ENCODE measurements around the gene ANK3. TPM values are rescaled to one million over a fixed set of nuclear protein-coding genes. Genes with fewer than 3 reads are reported as not detected.

Gene ANK3
- total and polyA plus RNA-seq, 8 donors = 3.3 to 28.5 (median 17.3) TPM

- no peak for FAIRE-seq
These were observed 320.4 kb downstream of the ANK3 start for GRCh38 chr10:60069311-60069710.

GRCh38 chr10:60050366-60050765, 339.3 kb downstream of the ANK3 start:
- 89% methylated on average over 3 of the region's 3 CpGs for whole genome bisulfite sequencing, 2 donors
- no peak for ATAC-seq
- no peak for DNase-seq
- Histone ChIP-seq H3K4me3 (no peak overlapping the region), H3K36me3 (no peaks in the 10 kb centered on the region), H3K9me3 (no peaks in the 10 kb centered on the region), H3K27me3 (no peaks in the 10 kb centered on the region), H3K4me1 (no peaks in the 10 kb centered on the region), H3K27ac (no peak overlapping the region)
- no peak for FAIRE-seq
- intact Hi-C loops (cut with DNase I) = no loop called here
- no peak for TF ChIP-seq CTCF (IDR thresholded peaks at IDR 0.05)

More at GRCh38 chr10:60069311-60069710, 320.4 kb downstream of the ANK3 start:
- peaks cover 0 to 3% (median 0%) of the 10 kb centered on the region in 4 donors for H3K9me3 ChIP-seq
- ATAC-seq (no peak), DNase-seq (no peak)
- H3K27ac ChIP-seq = no peak overlapping the region
- no peak for TF ChIP-seq CTCF (IDR thresholded peaks at IDR 0.05)
- 93 to 96% methylated on average over 2 of the region's 2 CpGs for WGBS, 2 donors
- no peak overlapping the region for H3K4me3 ChIP-seq
- H3K27me3 ChIP-seq = no peaks in the 10 kb centered on the region
- H3K4me1 ChIP-seq = no peaks in the 10 kb centered on the region
- H3K36me3 ChIP-seq = no peaks in the 10 kb centered on the region
- intact Hi-C loops (cut with DNase I) = no loop called here

GRCh38 chr10:60048091-60048501, 341.6 kb downstream of the ANK3 start:
- Histone ChIP-seq H3K36me3 (no peaks in the 10 kb centered on the region), H3K27me3 (no peaks in the 10 kb centered on the region), H3K4me1 (peaks cover 7 to 8% (median 8%) of the 10 kb centered on the region in 3 donors), H3K9me3 (no peaks in the 10 kb centered on the region), H3K4me3 (no peak overlapping the region), H3K27ac (no peak overlapping the region)
- intact Hi-C loops (cut with DNase I) = loop anchor here in 1 of 3 donors (5.0 kb wide), 1 partner anchor 421 kb away; no protein-coding TSS in a partner anchor
- DNase-seq = peak in 2 of 6 donors; percentile 19 to 26
- FAIRE-seq = no peak
- ATAC-seq = peak in 3 of 4 donors; percentile 63 to 88 (median 79)
- TF ChIP-seq CTCF (IDR thresholded peaks at IDR 0.05) = no peak

GRCh38 chr10:60045571-60045970, 344.1 kb downstream of the ANK3 start:
- ATAC-seq = no peak
- Histone ChIP-seq H3K9me3 (no peaks in the 10 kb centered on the region), H3K27ac (no peak overlapping the region), H3K27me3 (no peaks in the 10 kb centered on the region), H3K4me1 (peaks cover 15 to 31% (median 30%) of the 10 kb centered on the region in 3 donors), H3K4me3 (no peak overlapping the region), H3K36me3 (no peaks in the 10 kb centered on the region)
- FAIRE-seq = no peak
- intact Hi-C loops (cut with DNase I) = loop anchor here in 1 of 3 donors (5.0 kb wide), 1 partner anchor 418 kb away; no protein-coding TSS in a partner anchor
- DNase-seq = no peak
- TF ChIP-seq CTCF (IDR thresholded peaks at IDR 0.05) = no peak

GRCh38 chr10:60044971-60045370, 344.7 kb downstream of the ANK3 start:
- no peak overlapping the region for H3K27ac ChIP-seq
- 90 to 95% methylated on average over 2 of the region's 2 CpGs for WGBS, 2 donors
- no peaks in the 10 kb centered on the region for H3K36me3 ChIP-seq
- intact Hi-C loops (cut with DNase I) = loop anchor here in 1 of 3 donors (5.0 kb wide), 1 partner anchor 418 kb away; no protein-coding TSS in a partner anchor
- peaks cover 15 to 37% (median 36%) of the 10 kb centered on the region in 3 donors for H3K4me1 ChIP-seq
- ATAC-seq = no peak
- FAIRE-seq = no peak
- H3K9me3 ChIP-seq = no peaks in the 10 kb centered on the region
- TF ChIP-seq CTCF (IDR thresholded peaks at IDR 0.05) = no peak
- no peak for DNase-seq
- H3K4me3 ChIP-seq = no peak overlapping the region
- no peaks in the 10 kb centered on the region for H3K27me3 ChIP-seq

Measured in pancreas (tissue), 10 donors.